SK-N-SH treated with all-trans-retinoic acid at 6 μM for 48 hours (cell line): ENCODE data around the gene SH3PXD2A.

Experiments
- ISL1 ChIP-seq: fragments of 250-450 bp; sonication (Bioruptor Pico); IDR thresholded peaks from 2 replicates; pipeline ENCODE4 v2.1.2; 2022; ENCODE audit warnings: mild to moderate bottlenecking, moderate library complexity
- TOX ChIP-seq: fragments of 250-450 bp; sonication (Bioruptor Pico); IDR thresholded peaks from 2 replicates; pipeline ENCODE4 v1.8.0; 2021; ENCODE audit warnings: mild to moderate bottlenecking, moderate library complexity, borderline replicate concordance

DNA sequence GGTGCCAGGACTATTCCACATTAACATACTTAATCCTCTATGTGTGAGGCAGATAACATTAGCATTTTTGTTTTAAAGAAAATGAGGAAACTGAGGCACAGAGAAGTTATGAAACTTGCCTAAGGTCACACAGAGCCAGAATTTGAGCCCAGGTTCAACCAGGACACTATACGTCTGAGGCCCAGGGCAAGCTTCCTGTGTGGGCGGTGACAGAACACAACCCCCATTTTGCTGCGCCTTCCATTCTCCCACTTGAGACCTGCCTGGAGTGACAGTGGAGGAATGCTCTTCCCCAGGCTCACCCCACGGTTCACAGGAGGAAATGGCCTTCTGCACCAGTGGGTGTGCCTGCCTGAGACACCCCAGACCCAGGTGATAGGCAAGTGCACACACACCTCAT is 164.1 kb downstream of the SH3PXD2A start:
- TF ChIP-seq TOX (CRISPR knock-in tag): no peak
- TF ChIP-seq ISL1 (CRISPR knock-in tag): no peak
